ENCODE results near the gene APBA2.
"Not testable (repeated sequence)": the region's sequence is repeated elsewhere in the genome, so short reads cannot be mapped to it uniquely, and the experiment has no call there.

The APBA2 gene

GRCh38 chr15:29142129-29142747, 256.5 kb downstream of the APBA2 start:
- peak; percentile 2 for DNase-seq

GRCh38 chr15:29143293-29143692, 257.5 kb downstream of the APBA2 start:
- DNase-seq, result no peak

GRCh38 chr15:29143909-29144635, 258.3 kb downstream of the APBA2 start:
- DNase-seq, result no peak

- no peak for DNase-seq
Measured at GRCh38 chr15:29149738-29150075, 263.9 kb downstream of the APBA2 start.

GRCh38 chr15:29150515-29151483, 265.0 kb downstream of the APBA2 start:
- DNase-seq, result no peak

- DNase-seq, result no peak
Measured at GRCh38 chr15:29151484-29151857, 265.7 kb downstream of the APBA2 start.

GRCh38 chr15:29156521-29156920, 270.7 kb downstream of the APBA2 start:
- no peak for DNase-seq

- DNase-seq, result no peak
Measured at GRCh38 chr15:29159771-29160455, 274.1 kb downstream of the APBA2 start.

- no peak for DNase-seq
Measured at GRCh38 chr15:29162411-29162810, 276.6 kb downstream of the APBA2 start.

- not testable (repeated sequence) for DNase-seq
Measured at GRCh38 chr15:29167122-29167521, 281.3 kb downstream of the APBA2 start.
